Measurements from ENCODE around the gene OR10D3.

DNA sequence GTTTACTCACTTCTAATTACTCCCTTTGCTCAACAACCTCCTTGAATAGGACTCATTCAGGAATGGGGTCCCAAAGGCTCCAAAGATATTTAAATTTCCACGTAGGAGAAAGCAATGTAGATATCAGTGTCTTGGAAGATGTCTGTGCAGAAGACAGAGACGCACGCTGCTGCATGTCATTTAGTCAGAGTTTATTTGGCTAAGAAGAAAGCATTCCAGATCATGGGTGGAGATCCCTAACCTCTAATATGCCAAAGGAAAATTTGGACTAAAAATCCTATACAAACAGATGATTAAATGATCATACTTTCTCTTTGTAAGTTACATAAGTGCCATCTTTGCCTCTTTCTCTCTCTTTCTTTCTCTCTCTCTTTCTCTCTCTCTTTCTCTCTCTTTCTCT lies at the start of gene OR10D3:
- TF ChIP-seq, protein P1, sequence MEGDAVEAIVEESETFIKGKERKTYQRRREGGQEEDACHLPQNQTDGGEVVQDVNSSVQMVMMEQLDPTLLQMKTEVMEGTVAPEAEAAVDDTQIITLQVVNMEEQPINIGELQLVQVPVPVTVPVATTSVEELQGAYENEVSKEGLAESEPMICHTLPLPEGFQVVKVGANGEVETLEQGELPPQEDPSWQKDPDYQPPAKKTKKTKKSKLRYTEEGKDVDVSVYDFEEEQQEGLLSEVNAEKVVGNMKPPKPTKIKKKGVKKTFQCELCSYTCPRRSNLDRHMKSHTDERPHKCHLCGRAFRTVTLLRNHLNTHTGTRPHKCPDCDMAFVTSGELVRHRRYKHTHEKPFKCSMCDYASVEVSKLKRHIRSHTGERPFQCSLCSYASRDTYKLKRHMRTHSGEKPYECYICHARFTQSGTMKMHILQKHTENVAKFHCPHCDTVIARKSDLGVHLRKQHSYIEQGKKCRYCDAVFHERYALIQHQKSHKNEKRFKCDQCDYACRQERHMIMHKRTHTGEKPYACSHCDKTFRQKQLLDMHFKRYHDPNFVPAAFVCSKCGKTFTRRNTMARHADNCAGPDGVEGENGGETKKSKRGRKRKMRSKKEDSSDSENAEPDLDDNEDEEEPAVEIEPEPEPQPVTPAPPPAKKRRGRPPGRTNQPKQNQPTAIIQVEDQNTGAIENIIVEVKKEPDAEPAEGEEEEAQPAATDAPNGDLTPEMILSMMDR (IDR thresholded peaks at IDR 0.05; ENCODE audit: low read depth, low read length, missing input control), result no peak
- TF ChIP-seq, protein P2, sequence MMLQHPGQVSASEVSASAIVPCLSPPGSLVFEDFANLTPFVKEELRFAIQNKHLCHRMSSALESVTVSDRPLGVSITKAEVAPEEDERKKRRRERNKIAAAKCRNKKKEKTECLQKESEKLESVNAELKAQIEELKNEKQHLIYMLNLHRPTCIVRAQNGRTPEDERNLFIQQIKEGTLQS (IDR thresholded peaks at IDR 0.05), result no peak
- TF ChIP-seq NR2F2 (IDR thresholded peaks at IDR 0.05) (no peak), TAF1 (conservative IDR thresholded peaks at IDR 0.05) (no peak), JUND (IDR thresholded peaks at IDR 0.05) (no peak), SP1 (IDR thresholded peaks at IDR 0.05) (no peak), HNF4A (conservative IDR thresholded peaks at IDR 0.05) (no peak), YY1 (IDR thresholded peaks at IDR 0.05) (no peak), RXRA (IDR thresholded peaks at IDR 0.05) (no peak)
- TF ChIP-seq, protein P3, sequence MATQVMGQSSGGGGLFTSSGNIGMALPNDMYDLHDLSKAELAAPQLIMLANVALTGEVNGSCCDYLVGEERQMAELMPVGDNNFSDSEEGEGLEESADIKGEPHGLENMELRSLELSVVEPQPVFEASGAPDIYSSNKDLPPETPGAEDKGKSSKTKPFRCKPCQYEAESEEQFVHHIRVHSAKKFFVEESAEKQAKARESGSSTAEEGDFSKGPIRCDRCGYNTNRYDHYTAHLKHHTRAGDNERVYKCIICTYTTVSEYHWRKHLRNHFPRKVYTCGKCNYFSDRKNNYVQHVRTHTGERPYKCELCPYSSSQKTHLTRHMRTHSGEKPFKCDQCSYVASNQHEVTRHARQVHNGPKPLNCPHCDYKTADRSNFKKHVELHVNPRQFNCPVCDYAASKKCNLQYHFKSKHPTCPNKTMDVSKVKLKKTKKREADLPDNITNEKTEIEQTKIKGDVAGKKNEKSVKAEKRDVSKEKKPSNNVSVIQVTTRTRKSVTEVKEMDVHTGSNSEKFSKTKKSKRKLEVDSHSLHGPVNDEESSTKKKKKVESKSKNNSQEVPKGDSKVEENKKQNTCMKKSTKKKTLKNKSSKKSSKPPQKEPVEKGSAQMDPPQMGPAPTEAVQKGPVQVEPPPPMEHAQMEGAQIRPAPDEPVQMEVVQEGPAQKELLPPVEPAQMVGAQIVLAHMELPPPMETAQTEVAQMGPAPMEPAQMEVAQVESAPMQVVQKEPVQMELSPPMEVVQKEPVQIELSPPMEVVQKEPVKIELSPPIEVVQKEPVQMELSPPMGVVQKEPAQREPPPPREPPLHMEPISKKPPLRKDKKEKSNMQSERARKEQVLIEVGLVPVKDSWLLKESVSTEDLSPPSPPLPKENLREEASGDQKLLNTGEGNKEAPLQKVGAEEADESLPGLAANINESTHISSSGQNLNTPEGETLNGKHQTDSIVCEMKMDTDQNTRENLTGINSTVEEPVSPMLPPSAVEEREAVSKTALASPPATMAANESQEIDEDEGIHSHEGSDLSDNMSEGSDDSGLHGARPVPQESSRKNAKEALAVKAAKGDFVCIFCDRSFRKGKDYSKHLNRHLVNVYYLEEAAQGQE (IDR thresholded peaks at IDR 0.05), result no peak
- TF ChIP-seq, protein P4, sequence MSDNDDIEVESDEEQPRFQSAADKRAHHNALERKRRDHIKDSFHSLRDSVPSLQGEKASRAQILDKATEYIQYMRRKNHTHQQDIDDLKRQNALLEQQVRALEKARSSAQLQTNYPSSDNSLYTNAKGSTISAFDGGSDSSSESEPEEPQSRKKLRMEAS (IDR thresholded peaks at IDR 0.05), result no peak
- TF ChIP-seq, protein P5, sequence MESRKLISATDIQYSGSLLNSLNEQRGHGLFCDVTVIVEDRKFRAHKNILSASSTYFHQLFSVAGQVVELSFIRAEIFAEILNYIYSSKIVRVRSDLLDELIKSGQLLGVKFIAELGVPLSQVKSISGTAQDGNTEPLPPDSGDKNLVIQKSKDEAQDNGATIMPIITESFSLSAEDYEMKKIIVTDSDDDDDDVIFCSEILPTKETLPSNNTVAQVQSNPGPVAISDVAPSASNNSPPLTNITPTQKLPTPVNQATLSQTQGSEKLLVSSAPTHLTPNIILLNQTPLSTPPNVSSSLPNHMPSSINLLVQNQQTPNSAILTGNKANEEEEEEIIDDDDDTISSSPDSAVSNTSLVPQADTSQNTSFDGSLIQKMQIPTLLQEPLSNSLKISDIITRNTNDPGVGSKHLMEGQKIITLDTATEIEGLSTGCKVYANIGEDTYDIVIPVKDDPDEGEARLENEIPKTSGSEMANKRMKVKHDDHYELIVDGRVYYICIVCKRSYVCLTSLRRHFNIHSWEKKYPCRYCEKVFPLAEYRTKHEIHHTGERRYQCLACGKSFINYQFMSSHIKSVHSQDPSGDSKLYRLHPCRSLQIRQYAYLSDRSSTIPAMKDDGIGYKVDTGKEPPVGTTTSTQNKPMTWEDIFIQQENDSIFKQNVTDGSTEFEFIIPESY (IDR thresholded peaks at IDR 0.05), result no peak

Measured in liver (tissue), 3 donors.